ENCODE results near the gene SOBP.

GRCh38 chr6:107708435-107708834, 218.5 kb downstream of the SOBP start:
- TF ChIP-seq YY1 (IDR thresholded peaks at IDR 0.05; ENCODE audit: insufficient read depth, insufficient read length), result no peak
- TF ChIP-seq ZNF274 (IDR thresholded peaks at IDR 0.05; ENCODE audit: low read depth, low read length), result no peak
- TF ChIP-seq SUZ12 (IDR thresholded peaks at IDR 0.05; ENCODE audit: extremely low read depth, insufficient read depth, insufficient read length), result no peak
